Measurements from ENCODE around the gene CLCN1.

CLCN1 gene

DNA sequence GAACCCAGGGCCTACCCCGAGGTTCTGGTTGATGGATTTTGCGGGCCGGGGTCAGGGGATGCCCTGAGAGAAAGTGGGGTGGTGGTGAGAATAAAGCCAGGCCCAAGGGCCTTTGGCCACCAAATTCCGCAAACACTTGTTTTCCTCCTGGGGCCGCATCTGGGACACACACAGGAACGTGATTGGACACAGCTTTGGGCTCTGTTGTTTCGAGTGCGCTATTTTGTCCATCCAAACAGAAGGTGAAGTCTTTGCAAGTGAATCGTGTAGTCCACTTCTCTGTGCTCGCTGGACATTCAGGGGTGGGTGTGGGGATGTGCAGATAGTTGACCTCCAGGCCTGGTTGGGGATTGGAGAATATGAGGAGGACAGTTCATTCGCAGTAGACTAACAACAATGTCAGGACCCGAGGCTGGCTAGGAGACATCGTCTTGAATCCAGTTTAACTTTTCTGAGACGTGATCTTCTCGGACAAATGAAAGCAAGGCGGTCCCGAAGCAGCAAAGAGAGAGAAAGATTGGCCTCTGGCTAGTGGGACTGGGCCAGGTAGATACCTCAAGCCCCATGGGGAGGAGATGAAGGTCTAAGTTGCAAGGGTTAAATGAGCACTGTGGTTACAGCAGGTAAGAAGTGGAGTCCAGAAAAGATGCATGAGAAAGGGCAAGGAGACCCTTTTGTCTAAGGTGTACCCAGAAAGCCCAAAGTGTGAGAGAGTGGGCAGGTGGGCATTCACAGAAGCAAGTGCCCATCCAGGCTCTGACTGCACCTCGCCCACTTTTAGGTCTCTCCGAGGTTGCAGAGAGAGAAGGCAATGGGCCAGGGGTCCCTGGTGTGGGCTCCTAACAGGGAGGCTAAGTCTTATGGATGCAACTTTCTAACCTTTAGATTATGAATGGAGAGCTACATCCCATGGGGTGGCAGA is 47.4 kb downstream of the CLCN1 start:
- no peak for DNase-seq (ENCODE audit: low read depth, low spot score)

DNA sequence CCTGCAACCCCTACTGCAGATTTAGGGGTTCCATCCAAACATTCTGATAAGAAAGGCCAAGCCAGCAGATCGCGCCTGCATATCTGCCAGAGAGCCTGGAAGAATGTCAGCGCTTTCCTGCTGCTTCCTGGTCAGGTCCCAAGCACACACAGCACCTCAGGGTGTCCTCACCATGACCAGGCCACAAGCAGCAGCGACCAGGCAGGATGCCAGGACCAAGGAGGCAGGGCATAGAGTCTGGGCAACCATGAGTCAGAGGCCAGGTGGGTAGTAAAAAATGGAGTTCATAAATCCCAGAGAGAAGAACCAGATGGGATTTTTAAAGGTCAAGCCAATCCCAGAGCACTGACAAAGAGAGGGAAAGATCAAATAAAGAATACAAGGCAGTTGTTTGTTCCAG is 52.1 kb downstream of the CLCN1 start:
- no peak for DNase-seq (ENCODE audit: low read depth, low spot score)

DNA sequence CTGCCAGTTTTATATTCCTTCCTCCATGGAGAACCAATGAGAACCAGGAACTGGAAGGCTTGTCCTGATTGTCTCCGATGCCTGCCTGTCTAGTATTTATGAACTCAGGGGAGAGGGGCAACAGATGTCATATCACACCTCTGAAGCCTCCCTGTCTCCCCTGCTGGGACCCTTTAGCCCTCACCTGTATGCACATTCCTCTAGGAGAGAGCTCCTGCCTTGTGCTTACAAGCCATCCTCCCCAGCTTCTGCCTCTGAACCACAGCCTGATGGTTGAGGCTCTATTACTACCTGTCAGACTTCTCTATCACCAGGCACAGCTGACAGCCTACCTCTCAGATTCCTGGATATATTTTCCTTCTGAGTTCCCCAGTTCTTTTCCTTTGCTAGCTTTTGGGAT is 52.5 kb downstream of the CLCN1 start:
- no peak for DNase-seq (ENCODE audit: low read depth, low spot score)

DNA sequence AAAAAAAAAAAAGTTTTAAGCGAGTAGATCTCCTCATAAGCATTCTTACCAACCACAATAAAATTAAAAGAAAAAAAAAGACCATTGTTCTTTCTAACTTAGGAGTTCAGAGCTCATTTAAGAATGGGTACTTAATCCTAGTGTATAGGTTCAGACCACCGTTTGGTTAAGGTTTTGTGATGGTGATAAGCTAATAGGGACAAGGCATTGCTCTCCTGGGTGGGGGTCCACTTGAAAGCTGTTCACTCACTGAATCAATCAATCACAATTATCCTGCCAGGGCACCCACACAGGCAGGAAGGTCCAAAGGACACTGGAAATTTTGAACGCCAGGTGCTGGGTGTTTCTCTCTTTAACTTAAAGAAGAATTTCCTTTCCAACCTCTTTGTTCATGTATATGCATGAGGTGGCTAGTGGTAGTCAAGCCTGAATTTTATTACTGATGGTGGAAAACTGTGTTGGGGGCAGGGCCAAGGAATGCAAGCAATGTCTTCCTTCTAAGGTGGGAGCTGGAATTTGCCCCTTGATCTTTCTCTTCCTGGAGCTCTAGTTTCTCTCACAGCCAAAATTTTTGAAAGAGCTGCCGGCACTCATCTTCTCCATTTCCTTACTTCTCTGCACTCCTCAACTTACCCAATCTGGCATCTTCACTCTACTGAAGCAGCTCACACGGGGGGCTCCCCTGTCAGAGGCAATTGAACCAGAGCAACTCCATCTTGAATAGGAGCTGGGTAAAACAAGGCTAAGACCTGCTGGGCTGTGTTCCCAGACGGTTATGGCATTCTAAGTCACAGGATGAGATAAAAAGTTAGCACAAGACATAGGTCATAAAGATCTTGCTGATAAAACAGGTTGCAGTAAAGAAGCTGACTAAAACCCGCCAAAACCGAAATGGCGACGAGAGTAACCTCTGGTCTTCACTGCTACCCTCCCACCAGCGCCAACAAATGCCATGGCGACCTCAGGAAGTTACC is 54.1 kb downstream of the CLCN1 start:
- no peak for DNase-seq (ENCODE audit: low read depth, low spot score)

DNA sequence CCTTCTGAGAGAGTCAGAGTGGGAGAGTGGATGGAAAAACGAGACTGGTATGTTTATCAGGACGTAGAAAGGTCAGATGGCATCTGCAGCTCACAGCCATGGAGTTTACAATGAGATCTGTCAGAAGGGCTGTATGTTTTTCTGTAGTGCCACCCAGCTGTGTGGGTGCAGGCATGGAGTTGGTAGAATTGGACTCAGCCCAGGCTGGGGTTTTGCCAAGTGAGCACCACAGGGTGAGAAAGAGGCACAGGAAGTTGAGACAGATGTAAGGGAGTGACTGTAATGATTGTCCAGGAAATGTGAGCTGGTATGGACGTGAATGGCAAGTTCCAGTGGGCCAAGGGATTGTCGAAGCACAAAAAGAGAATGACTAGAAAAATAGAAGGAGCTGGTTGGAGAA is 56.2 kb downstream of the CLCN1 start:
- DNase-seq (ENCODE audit: low read depth, low spot score) = no peak

DNA sequence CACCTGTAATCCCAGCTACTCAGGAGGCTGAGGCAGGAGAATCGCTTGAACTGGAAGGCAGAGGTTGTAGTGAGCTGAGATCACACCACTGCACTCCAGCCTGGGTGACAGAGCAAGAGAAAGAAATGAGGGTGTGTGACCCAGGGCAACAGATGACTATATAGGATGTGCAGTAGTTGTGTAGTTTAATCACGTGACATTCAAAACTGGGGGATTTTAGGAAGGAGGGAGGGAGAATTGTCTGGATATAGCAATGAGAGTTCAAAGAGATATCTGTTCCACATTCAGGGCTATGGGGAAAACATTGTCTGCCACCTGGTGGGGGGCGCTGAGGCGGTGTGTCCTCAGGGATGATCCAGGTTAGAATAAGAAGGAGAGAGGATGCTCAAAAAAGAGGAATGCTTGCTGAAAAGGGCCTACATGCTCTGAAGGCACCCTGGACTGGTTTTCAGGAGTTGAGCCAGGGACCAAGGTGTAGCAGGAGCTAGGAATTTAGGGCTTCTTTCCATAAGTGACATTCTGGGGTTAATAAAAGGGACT is 57.4 kb downstream of the CLCN1 start:
- DNase-seq (ENCODE audit: low read depth, low spot score) = no peak

DNA sequence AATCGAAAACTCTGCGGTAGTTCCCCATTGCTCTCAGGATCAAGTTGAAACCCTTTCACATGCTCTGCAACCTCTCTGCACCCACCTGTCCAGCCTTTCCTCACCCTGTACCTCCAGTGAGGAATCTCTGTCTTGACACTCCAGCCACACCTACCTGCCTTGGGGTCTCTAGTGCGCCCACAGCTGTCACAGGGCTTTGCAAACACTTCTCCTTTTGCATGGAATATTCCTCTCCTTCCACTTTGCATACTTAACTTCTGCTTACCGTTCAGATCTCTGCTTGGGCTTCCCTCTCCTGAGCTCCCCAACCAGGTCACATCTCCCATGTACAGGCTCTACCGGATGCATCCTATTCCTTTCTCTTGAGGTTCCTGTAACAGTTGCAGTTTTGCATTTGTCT is 58.6 kb downstream of the CLCN1 start:
- no peak for DNase-seq (ENCODE audit: low read depth, low spot score)

DNA sequence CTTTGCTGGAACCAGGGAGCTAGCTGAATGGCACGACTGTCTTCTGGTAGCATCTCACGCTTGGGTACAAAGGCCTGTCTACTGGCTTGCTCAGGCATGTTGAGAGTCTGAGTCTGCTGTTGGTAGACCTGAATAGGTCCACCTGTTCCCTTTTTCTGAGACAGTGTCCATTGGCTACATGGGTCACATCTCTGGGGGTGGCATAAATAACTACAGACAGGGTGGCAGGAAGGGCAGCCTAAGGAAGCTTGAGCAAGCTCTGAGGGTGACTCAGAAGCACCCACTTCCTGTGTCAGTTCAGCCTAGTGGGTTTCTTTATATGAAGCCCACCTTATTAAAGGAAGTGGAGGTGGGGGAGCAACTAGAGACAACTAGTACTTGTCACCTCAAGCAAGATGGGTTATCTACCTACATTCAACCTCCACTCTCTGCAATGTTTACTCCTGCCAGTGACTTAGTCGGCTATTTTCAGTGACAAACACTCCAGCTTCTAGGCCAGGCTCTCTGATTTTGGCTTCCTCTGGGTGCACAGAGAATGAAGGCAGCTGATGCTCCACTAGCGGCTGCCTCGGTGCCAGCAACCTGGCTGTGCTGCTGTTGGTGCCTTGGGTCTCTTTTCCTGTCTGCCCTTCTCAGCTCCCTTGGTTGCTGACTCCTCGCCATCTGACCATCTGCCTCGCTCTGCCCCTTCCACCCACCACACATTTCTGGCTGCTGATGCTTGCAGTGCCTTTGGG is 59.6 kb downstream of the CLCN1 start:
- no peak for DNase-seq (ENCODE audit: low read depth, low spot score)

DNA sequence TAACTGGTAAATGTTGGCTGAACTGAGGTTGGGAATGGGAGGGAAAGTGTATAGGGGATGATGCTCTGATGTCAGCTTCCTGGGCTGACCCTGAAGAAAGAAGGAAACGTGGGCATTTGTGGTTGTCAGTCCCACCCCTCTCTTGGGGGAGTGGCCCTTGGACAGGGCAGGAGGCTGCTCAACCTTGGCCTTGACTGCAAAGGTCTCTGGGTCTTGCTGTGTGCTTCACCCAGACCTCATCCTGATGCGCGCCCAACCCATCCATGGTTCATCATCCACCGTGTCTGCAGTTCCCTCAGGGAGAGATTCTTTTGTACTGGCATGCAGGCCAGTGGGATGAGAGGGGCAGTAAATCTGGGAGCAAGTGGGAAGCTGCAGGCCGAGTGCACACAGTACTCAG is 60.5 kb downstream of the CLCN1 start:
- no peak for DNase-seq (ENCODE audit: low read depth, low spot score)

DNA sequence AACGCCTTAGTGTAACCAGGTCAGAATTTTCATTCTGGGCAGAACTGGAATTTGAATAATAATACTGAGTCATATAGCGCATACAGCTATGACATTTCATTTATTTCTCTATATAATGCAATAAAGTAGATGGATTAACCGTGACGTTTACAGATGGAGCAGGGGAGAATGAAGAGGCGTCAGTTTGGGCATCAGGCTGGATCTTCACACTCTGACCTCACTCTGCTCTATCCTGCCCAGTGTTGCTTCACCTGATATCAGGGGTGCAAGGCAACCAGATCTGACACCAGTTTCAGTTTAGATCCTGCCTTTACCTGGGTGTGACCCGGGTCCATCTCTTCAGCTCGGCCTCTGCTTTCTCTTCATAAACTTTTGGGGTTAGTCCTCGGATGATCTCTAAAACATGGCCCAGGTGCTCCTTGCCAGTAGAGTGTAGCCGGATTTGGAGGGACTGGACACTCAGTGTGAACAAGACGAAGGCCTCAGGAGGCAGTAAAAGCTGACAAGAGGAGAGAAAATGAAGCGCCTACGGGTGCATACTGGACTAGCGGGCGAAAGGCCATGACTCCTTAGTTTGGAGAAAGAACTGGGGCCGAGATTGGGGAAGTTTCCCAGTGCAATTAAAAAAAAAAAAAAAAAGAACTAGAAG is 63.8 kb downstream of the CLCN1 start:
- DNase-seq (ENCODE audit: low read depth, low spot score) = no peak

DNA sequence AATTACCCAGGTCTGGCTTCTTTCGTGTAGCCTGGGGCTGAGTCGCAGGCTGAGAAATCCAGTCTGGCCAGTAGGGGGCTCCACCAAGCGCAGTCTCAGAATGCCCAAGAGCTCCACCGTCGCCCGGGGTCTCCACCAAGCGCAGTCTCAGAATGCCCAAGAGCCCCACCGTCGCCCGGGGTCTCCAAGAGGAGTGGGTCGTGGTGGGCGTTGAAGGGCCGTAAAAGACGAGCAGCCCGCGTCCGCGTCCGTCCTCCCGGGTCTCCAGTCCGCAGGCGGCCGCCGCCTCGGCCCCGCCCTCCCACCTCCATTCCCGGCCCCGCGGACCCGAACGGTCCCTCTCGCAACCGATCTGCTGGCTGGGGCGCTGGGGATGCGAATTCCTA is 64.3 kb downstream of the CLCN1 start:
- DNase-seq (ENCODE audit: low read depth, low spot score) = peak; percentile 77

DNA sequence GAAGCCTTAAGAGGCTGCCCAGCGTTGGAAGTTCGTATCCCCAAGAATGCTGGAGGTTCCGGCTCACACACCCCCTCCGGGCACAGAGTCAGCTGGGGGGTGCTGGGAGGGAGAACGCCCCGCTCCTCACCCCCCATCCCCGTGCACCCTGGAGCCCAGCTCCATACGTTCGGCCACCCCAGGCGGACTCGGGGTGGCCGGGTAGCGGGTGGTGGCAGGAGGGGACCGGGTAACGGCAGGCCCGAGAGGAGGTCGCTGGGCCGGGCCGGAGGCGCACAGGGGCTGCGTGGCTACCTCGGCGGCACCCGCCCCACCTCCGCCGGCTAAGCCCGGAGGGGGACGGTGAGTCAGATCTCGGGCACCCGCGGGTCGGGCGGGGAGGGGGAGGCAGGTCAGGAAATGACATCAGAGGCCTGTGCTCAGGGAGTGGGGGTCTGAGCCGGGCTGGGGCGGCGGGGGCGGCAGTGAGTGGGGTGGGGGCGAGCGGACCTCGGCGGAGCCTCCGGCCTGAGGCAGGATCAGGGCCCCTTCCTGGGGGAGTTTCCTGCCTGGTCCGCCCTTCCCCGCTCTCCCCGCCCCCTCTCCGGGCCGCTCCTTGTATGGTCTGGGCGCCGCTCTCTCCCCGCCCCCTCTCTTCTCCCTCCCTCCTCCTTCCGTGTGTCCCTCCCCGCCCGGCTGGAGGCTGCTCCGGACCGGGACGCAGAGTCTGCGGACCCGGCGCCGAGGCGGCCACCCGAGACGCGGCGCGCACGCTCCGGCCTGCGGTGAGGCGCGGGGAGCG is 64.9 kb downstream of the CLCN1 start, which contains the start of gene ZYX:
Gene ZYX (plus strand): TSS at position 700 of the 781 bp plus-strand sequence. CDS start 227 bp downstream, outside the sequence.
- DNase-seq (ENCODE audit: low read depth, low spot score) = peak; percentile 89

DNA sequence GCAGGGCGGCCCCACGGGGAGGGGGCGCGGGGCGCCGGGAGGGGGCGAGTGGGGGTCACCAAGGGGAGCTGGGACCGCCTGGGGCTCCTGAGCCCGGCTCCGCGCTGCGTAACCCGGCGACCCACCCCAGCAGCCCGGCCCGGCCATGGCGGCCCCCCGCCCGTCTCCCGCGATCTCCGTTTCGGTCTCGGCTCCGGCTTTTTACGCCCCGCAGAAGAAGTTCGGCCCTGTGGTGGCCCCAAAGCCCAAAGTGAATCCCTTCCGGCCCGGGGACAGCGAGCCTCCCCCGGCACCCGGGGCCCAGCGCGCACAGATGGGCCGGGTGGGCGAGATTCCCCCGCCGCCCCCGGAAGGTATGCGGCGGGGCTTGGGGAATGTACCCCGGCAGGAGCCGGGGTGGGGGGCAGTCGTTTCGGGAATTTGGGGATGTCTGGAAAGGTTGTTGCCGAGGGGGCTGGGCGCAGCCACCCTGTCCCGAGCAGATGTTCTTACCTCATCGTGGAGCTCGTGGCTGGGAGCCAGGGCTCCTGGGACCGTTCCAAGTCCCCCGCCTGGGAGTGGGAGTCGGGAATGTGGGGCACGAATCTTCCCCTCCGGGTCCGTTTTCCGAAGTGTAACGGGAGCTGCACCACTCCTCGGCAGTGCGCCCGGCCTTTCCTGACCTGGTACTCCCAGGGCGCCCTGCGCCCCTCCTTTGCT is 65.7 kb downstream of the CLCN1 start:
- DNase-seq (ENCODE audit: low read depth, low spot score) = no peak

DNA sequence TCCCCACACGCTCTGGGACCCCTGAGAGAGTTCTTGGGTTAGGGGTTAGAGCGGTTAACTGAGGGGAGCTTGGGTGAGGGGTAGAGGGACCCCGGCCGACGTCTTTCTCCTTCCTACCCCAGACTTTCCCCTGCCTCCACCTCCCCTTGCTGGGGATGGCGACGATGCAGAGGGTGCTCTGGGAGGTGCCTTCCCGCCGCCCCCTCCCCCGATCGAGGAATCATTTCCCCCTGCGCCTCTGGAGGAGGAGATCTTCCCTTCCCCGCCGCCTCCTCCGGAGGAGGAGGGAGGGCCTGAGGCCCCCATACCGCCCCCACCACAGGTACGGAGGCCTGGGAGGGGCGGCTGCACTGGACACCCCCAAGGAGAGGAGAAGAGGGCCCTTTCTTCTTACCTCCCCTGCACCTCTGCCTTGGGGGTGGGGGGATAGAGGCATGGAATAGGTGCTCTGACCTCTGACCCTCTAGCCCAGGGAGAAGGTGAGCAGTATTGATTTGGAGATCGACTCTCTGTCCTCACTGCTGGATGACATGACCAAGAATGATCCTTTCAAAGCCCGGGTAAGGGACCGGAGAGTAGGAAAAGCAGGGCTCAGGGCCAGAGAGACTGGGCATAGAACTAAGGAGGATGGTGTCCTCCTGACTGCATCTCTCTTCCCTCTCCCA is 66.3 kb downstream of the CLCN1 start:
- DNase-seq (ENCODE audit: low read depth, low spot score) = no peak

DNA sequence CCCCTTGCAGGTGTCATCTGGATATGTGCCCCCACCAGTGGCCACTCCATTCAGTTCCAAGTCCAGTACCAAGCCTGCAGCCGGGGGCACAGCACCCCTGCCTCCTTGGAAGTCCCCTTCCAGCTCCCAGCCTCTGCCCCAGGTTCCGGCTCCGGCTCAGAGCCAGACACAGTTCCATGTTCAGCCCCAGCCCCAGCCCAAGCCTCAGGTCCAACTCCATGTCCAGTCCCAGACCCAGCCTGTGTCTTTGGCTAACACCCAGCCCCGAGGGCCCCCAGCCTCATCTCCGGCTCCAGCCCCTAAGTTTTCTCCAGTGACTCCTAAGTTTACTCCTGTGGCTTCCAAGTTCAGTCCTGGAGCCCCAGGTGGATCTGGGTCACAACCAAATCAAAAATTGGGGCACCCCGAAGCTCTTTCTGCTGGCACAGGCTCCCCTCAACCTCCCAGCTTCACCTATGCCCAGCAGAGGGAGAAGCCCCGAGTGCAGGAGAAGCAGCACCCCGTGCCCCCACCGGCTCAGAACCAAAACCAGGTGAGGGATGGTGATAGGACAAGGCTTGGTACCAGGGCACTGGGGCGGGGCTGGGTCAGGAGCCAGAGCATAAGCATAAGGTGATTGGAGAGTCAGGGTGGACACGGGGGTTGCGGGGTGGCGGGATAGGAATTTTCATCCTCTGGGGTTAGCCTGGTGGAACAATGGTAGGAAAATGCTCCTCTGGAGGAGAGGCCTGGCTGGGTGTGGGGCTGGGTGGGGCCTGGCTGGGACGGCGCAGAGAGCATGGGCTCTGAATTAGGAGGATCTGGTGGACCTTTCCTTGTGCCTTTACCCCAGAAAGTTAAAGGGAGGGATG is 67.1 kb downstream of the CLCN1 start:
- no peak for DNase-seq (ENCODE audit: low read depth, low spot score)

DNA sequence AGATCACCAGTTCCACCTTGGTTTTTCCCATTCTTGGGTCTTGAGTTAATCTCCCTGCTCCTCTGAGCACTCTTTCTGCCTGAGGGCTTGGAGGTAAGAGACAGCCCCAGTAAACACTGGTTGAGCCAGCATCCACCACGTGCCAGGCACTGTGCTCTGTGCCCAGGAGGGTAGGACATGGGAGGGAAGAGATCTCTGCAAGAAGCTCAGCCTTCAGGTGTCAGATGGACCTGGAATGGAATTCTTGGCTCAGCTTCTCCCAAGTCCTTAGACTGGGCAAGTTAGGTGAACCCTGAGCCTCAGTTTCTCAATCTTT is 67.7 kb downstream of the CLCN1 start:
- DNase-seq (ENCODE audit: low read depth, low spot score) = no peak

DNA sequence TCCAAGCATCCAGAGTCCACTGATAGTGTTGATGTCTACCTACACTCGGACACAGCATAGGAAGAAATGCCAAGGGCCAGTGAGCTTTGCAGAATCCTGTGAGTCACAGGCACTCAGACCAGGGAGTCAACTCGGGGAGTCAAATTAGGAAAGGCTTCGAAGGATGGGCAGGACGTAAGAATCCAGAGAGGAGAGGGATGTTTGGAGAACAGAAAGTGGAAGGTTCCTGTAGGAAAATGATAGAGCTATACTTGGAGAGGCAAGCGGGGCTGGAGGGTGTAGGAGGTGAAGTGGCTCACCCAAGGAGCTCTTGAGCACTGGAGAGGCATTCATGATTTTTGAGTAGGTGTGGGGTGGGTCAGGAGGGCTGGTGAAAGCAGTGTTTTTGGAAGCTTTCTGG is 68.2 kb downstream of the CLCN1 start:
- DNase-seq (ENCODE audit: low read depth, low spot score) = no peak
